HEK293T (cell line): ENCODE measurements around the gene ANGPTL7.

Source experiments
- ARNT ChIP-seq: fragments of 450-650 bp; IDR thresholded peaks from 2 replicates; pipeline ENCODE4 v1.6.1; 2017; ENCODE audit warnings: mild to moderate bottlenecking
- BHLHE40 ChIP-seq: fragments of 450-650 bp; IDR thresholded peaks from 2 replicates; pipeline ENCODE4 v1.6.1; 2016; ENCODE audit warnings: mild to moderate bottlenecking, moderate library complexity, borderline replicate concordance
- FOXK2 ChIP-seq: fragments of 450-650 bp; IDR thresholded peaks from 2 replicates; pipeline ENCODE4 v1.6.1; 2016; ENCODE audit warnings: mild to moderate bottlenecking
- FOXM1 ChIP-seq: fragments of 450-650 bp; IDR thresholded peaks from 2 replicates; pipeline ENCODE4 v1.6.1; 2017; ENCODE audit warnings: mild to moderate bottlenecking, borderline replicate concordance
- NFRKB ChIP-seq: fragments of 450-650 bp; IDR thresholded peaks from 2 replicates; pipeline ENCODE4 v1.6.1; 2016; ENCODE audit warnings: mild to moderate bottlenecking, moderate library complexity
- SP1 ChIP-seq: fragments of 450-650 bp; IDR thresholded peaks from 2 replicates; pipeline ENCODE4 v1.6.1; 2017
- TARDBP ChIP-seq: fragments of 450-650 bp; IDR thresholded peaks from 2 replicates; pipeline ENCODE4 v1.6.1; 2016

- TF ChIP-seq FOXM1: no peak
- TF ChIP-seq FOXK2: no peak
- no peak for TF ChIP-seq NFRKB
- TF ChIP-seq ARNT: no peak
- no peak for TF ChIP-seq TARDBP
- TF ChIP-seq SP1: no peak
- TF ChIP-seq BHLHE40: no peak
Measured at GRCh38 chr1:11145741-11146140, 43.4 kb upstream of the ANGPTL7 start.
